HepG2 (cell line): Measurements from ENCODE around the gene RETREG2. TPM values are rescaled to one million over a fixed set of nuclear protein-coding genes. Genes with fewer than 3 reads are reported as not detected.

Experiments
- BRD4 ChIP-seq: sonication (generic); formaldehyde crosslinking; IDR thresholded peaks from 2 replicates; pipeline ENCODE4 v1.4.0; 2020; ENCODE audit warnings: missing genetic modification reagents
- ELF1 ChIP-seq: sonication (generic); formaldehyde crosslinking; IDR thresholded peaks from 2 replicates; pipeline ENCODE4 v1.4.0; 2020; ENCODE audit warnings: missing genetic modification reagents
- EZH2 ChIP-seq: conservative IDR thresholded peaks from 2 replicates; pipeline ENCODE4 v1.6.1; 2012; ENCODE audit warnings: mild to moderate bottlenecking, low read depth, low read length, moderate library complexity
- MIER2 ChIP-seq: IDR thresholded peaks from 2 replicates; pipeline ENCODE4 v1.6.1; 2016; ENCODE audit warnings: missing biosample characterization, missing genetic modification reagents
- MTF1 ChIP-seq: sonication (generic); formaldehyde crosslinking; IDR thresholded peaks from 2 replicates; pipeline ENCODE4 v1.5.0; 2020; ENCODE audit warnings: missing genetic modification reagents
- PAWR ChIP-seq: sonication (generic); formaldehyde crosslinking; IDR thresholded peaks from 2 replicates; pipeline ENCODE4 v1.4.0; 2020; ENCODE audit warnings: missing genetic modification reagents, mild to moderate bottlenecking, borderline replicate concordance
- SSRP1 ChIP-seq: IDR thresholded peaks from 2 replicates; pipeline ENCODE4 v1.6.1; 2016; ENCODE audit warnings: control low read depth
- ZNF337 ChIP-seq: sonication (generic); formaldehyde crosslinking; IDR thresholded peaks from 2 replicates; pipeline ENCODE4 v1.5.1; 2020; ENCODE audit warnings: missing genetic modification reagents, low read depth, mild to moderate bottlenecking, borderline replicate concordance
- ZNF33B ChIP-seq: sonication (generic); formaldehyde crosslinking; IDR thresholded peaks from 2 replicates; pipeline ENCODE4 v1.5.1; 2020; ENCODE audit warnings: mild to moderate bottlenecking, missing genetic modification reagents
- ZNF558 ChIP-seq: sonication (generic); formaldehyde crosslinking; IDR thresholded peaks from 2 replicates; pipeline ENCODE4 v1.9.0; 2022; ENCODE audit warnings: mild to moderate bottlenecking, missing genetic modification reagents, borderline replicate concordance
- ZNF629 ChIP-seq: sonication (generic); formaldehyde crosslinking; conservative IDR thresholded peaks from 2 replicates; pipeline ENCODE4 v1.5.0; 2020; ENCODE audit warnings: missing genetic modification reagents
- ZNF775 ChIP-seq: sonication (generic); formaldehyde crosslinking; IDR thresholded peaks from 2 replicates; pipeline ENCODE4 v1.4.0; 2020; ENCODE audit warnings: missing genetic modification reagents, mild to moderate bottlenecking, moderate library complexity, borderline replicate concordance
- ZNF883 ChIP-seq: sonication (generic); formaldehyde crosslinking; IDR thresholded peaks from 2 replicates; pipeline ENCODE4 v1.5.1; 2020; ENCODE audit warnings: mild to moderate bottlenecking, missing genetic modification reagents; ENCODE audit errors: not compliant biosample characterization
- polyA plus RNA-seq, 8 experiments: library from polyadenylated mRNA; depleted of rRNA in 3 of 8; stranded (reverse) in 7 of 8; unstranded in 1 of 8; fragments of >200 nt; fragmentation: Illumina TruSeq in 4 of 8; extraction: Trizol in 4 of 8; gene quantifications; 2 replicates each; pipeline versions ENCODE4 v1.2.1 to v1.2.3, GENCODE V29; 2011 to 2016; ENCODE audit warnings: low read depth in 4 of 8, missing spikeins in 1 of 8, mixed read lengths in 1 of 8; ENCODE audit not compliant: insufficient read depth in 1 of 8
- total RNA-seq, 5 experiments: library from RNA; depleted of rRNA; stranded (reverse); fragments of >200 nt; fragmentation: Illumina TruSeq; extraction: Trizol; gene quantifications; 2 replicates each; pipeline ENCODE4 v1.2.3, GENCODE V29; 2016; ENCODE audit warnings: low read depth in 1 of 5
- TF ChIP-seq, protein P1 (sequence below): sonication (generic); formaldehyde crosslinking; IDR thresholded peaks from one replicate; pipeline ENCODE4 v1.5.1; 2020; ENCODE audit warnings: mild to moderate bottlenecking, missing genetic modification reagents; ENCODE audit errors: not compliant biosample characterization
- TF ChIP-seq, protein P2 (sequence below): sonication (generic); formaldehyde crosslinking; IDR thresholded peaks from 2 replicates; pipeline ENCODE4 v1.4.0; 2020; ENCODE audit warnings: missing genetic modification reagents, borderline replicate concordance
- TF ChIP-seq, protein P3 (sequence below): IDR thresholded peaks from 2 replicates; pipeline ENCODE4 v1.6.1; 2016; ENCODE audit warnings: missing genetic modification reagents, missing compliant biosample characterization
- TF ChIP-seq, protein P4 (sequence below): sonication (generic); formaldehyde crosslinking; IDR thresholded peaks from 2 replicates; pipeline ENCODE4 v1.5.0; 2020; ENCODE audit warnings: missing genetic modification reagents

RETREG2 gene
- total and polyA plus RNA-seq, 2 of the 13 experiments (the other 11 are each of a cell fraction or from before 2014, with no cell fraction given) = 86.0 to 134 TPM

DNA sequence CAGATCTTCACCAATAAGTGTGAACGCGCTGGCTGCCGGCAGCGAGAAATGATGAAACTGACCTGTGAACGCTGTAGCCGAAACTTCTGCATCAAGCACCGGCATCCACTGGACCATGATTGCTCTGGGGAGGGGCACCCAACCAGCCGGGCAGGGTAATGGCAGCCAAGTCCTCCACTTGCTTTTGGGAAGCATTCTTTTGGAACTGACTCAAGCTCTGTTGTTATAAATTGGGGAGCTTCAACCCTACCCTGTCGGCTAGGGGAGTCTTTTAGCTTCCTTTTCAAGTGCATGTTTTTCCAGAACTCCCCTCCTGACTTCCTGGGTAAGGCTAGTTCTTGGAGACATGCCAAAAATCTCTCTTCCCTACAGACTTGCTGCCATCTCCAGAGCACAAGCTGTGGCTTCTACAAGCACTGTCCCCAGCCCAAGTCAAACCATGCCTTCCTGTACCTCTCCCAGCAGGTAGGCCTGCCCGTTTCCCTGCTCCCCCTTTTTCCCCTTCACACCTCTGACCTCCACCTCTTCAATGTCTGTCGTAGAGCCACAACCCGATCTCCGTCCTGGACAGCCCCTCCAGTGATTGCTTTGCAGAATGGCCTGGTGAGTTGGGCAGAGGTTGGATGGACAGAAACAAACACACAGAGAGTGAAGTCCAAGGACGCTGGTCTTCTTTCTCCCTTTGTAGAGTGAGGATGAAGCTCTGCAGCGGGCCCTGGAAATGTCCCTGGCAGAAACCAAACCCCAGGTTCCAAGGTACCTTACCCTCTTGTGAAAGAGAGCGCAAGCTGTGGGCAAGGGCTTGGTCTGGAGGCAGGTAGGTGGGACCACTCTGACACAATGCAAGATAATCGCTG lies 30.0 kb downstream of the RETREG2 start (continued):
- TF ChIP-seq, protein P1, sequence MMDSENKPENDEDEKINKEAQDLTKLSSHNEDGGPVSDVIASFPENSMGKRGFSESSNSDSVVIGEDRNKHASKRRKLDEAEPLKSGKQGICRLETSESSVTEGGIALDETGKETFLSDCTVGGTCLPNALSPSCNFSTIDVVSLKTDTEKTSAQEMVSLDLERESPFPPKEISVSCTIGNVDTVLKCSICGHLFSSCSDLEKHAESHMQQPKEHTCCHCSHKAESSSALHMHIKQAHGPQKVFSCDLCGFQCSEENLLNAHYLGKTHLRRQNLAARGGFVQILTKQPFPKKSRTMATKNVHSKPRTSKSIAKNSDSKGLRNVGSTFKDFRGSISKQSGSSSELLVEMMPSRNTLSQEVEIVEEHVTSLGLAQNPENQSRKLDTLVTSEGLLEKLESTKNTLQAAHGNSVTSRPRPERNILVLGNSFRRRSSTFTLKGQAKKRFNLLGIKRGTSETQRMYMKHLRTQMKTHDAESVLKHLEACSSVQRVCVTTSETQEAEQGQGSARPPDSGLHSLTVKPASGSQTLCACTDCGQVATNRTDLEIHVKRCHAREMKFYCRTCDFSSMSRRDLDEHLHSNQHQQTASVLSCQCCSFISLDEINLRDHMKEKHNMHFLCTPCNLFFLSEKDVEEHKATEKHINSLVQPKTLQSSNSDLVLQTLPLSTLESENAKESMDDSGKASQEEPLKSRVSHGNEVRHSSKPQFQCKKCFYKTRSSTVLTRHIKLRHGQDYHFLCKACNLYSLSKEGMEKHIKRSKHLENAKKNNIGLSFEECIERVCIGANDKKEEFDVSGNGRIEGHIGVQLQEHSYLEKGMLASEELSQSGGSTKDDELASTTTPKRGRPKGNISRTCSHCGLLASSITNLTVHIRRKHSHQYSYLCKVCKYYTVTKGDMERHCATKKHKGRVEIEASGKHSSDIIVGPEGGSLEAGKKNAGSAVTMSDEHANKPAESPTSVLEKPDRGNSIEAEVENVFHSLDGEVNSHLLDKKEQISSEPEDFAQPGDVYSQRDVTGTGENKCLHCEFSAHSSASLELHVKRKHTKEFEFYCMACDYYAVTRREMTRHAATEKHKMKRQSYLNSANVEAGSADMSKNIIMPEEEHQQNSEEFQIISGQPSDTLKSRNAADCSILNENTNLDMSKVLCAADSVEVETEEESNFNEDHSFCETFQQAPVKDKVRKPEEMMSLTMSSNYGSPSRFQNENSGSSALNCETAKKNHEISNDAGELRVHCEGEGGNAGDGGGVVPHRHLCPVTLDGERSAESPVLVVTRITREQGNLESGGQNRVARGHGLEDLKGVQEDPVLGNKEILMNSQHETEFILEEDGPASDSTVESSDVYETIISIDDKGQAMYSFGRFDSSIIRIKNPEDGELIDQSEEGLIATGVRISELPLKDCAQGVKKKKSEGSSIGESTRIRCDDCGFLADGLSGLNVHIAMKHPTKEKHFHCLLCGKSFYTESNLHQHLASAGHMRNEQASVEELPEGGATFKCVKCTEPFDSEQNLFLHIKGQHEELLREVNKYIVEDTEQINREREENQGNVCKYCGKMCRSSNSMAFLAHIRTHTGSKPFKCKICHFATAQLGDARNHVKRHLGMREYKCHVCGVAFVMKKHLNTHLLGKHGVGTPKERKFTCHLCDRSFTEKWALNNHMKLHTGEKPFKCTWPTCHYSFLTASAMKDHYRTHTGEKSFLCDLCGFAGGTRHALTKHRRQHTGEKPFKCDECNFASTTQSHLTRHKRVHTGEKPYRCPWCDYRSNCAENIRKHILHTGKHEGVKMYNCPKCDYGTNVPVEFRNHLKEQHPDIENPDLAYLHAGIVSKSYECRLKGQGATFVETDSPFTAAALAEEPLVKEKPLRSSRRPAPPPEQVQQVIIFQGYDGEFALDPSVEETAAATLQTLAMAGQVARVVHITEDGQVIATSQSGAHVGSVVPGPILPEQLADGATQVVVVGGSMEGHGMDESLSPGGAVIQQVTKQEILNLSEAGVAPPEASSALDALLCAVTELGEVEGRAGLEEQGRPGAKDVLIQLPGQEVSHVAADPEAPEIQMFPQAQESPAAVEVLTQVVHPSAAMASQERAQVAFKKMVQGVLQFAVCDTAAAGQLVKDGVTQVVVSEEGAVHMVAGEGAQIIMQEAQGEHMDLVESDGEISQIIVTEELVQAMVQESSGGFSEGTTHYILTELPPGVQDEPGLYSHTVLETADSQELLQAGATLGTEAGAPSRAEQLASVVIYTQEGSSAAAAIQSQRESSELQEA (CRISPR knock-in tag) = no peak
- TF ChIP-seq BRD4 (no peak), PAWR (CRISPR knock-in tag) (no peak), MTF1 (CRISPR knock-in tag) (no peak), ZNF629 (CRISPR knock-in tag) (0 out of 2 replicates have a peak, but pooled peaks have one; percentile 35), ZNF337 (CRISPR knock-in tag) (peak; percentile 80), ZNF558 (no peak), EZH2 (no peak), ZNF33B (CRISPR knock-in tag) (no peak), ZNF775 (CRISPR knock-in tag) (no peak), ELF1 (peak; percentile 31), MIER2 (CRISPR knock-in tag) (0 out of 2 replicates have a peak, but pooled peaks have one; percentile 54), ZNF883 (CRISPR knock-in tag) (no peak), SSRP1 (no peak; the same call in 1 of the 2 replicates)
- TF ChIP-seq, protein P2, sequence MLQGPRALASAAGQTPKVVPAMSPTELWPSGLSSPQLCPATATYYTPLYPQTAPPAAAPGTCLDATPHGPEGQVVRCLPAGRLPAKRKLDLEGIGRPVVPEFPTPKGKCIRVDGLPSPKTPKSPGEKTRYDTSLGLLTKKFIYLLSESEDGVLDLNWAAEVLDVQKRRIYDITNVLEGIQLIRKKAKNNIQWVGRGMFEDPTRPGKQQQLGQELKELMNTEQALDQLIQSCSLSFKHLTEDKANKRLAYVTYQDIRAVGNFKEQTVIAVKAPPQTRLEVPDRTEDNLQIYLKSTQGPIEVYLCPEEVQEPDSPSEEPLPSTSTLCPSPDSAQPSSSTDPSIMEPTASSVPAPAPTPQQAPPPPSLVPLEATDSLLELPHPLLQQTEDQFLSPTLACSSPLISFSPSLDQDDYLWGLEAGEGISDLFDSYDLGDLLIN (CRISPR knock-in tag) = no peak
- TF ChIP-seq, protein P3, sequence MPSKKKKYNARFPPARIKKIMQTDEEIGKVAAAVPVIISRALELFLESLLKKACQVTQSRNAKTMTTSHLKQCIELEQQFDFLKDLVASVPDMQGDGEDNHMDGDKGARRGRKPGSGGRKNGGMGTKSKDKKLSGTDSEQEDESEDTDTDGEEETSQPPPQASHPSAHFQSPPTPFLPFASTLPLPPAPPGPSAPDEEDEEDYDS = no peak; the same call in 1 of the 2 replicates
- TF ChIP-seq, protein P4, sequence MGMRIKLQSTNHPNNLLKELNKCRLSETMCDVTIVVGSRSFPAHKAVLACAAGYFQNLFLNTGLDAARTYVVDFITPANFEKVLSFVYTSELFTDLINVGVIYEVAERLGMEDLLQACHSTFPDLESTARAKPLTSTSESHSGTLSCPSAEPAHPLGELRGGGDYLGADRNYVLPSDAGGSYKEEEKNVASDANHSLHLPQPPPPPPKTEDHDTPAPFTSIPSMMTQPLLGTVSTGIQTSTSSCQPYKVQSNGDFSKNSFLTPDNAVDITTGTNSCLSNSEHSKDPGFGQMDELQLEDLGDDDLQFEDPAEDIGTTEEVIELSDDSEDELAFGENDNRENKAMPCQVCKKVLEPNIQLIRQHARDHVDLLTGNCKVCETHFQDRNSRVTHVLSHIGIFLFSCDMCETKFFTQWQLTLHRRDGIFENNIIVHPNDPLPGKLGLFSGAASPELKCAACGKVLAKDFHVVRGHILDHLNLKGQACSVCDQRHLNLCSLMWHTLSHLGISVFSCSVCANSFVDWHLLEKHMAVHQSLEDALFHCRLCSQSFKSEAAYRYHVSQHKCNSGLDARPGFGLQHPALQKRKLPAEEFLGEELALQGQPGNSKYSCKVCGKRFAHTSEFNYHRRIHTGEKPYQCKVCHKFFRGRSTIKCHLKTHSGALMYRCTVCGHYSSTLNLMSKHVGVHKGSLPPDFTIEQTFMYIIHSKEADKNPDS (CRISPR knock-in tag) = peak; percentile 46; the same call in 1 of the 2 replicates
